Body of pancreas (tissue), 4 donors: ENCODE measurements around the gene EYS. TPM values are rescaled to one million over a fixed set of nuclear protein-coding genes. Genes with fewer than 3 reads are reported as not detected.

Experiments used
- ATAC-seq: fragments of 150-250 bp; one replicate; pipeline ENCODE4 v1.9.1; 2016
- DNase-seq, 4 donors: peaks; one replicate each; pipeline ENCODE4 v3.0.0-alpha.2; 2019
- H3K27ac ChIP-seq, 4 donors: fragments of 200-600 bp; sonication (generic); 1 replicate in 3 of 4; 2 replicates in 1 of 4; pipeline versions ENCODE4 v1.5.1 to v1.6.1; 2016 to 2019; ENCODE audit warnings: mild to moderate bottlenecking in 1 of 4, mixed read lengths in 1 of 4, moderate library complexity in 1 of 4
- H3K27me3 ChIP-seq, 2 donors: fragments of 200-600 bp; sonication (generic); one replicate each; pipeline ENCODE4 v1.6.0; 2016; ENCODE audit warnings: mild to moderate bottlenecking in 1 of 2
- H3K36me3 ChIP-seq, 2 donors: fragments of 200-600 bp; sonication (generic); replicated peaks in 1 of 2; 2 replicates each; pipeline ENCODE4 v1.5.1; 2016; ENCODE audit warnings: low read depth in 2 of 2; ENCODE audit not compliant: insufficient read depth in 1 of 2
- H3K4me1 ChIP-seq: fragments of 200-600 bp; sonication (generic); one replicate; pipeline ENCODE4 v1.6.0; 2016
- H3K4me3 ChIP-seq, 2 donors: fragments of 200-600 bp; sonication (generic); 1 replicate in 1 of 2; 2 replicates in 1 of 2; pipeline ENCODE4 v1.5.1; 2016 to 2019
- H3K9me3 ChIP-seq, 3 donors: fragments of 200-600 bp; sonication (generic); 1 replicate in 2 of 3; 2 replicates in 1 of 3; pipeline ENCODE4 v1.5.1; 2016
- POLR2A ChIP-seq, 3 donors: fragments of 450-650 bp; IDR thresholded peaks; one replicate each; pipeline ENCODE4 v1.6.1; 2016; ENCODE audit warnings: antibody characterized with exemption in 3 of 3, mild to moderate bottlenecking in 2 of 3
- WGBS, 2 donors: methylation state at CpG; one replicate each; pipeline ENCODE4 v1.1.5; 2017; 5-methylcytosine and 5-hydroxymethylcytosine counted together
- intact Hi-C: fragments of 100-400 bp; cut with DNase I; formaldehyde crosslinking; loops from one replicate; pipeline ENCODE4 v1.15.1; 2023
- total RNA-seq, 2 donors: library from RNA; depleted of rRNA; stranded (reverse); fragments of >200 nt; gene quantifications; one replicate each; pipeline ENCODE4 v1.1.0, GENCODE V29; 2016
- TF ChIP-seq, protein P1 (sequence below), 7 experiments: fragments of 450-650 bp in 4 of 7; fragments of 200-600 bp in 3 of 7; sonication (generic) in 3 of 7; IDR thresholded peaks; one replicate each; pipeline ENCODE4 v1.5.1; 2016 to 2019; ENCODE audit warnings: antibody characterized with exemption in 7 of 7

EYS gene
- total RNA-seq, 2 donors from 2014 or later: 0.26 TPM; not detected in 1

DNA sequence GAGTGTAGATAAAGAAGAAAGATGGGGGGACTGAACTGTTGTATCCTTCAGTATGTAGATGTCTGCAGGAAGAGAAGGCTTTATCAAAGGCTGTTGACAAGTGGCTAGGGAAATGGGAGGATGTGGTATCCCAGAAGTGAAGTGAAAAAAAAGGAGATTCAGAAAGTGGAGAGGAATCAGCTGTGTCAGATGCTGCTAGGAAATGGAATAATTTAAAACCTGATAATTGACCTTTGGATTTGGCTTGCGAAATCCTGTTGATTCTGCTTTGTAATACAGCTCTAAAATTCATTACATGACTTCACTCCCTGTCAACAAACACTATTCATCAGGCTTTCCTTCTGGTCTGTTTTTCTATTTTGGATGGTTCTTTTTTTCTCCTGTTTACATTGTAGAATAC is 2029.7 kb downstream of the EYS start:
- DNase-seq (peak in 1 of 4 donors; percentile 19), ATAC-seq (peak; percentile 78)
- WGBS, 2 donors: 15 to 28% methylated on average over 1 of the region's 1 CpG
- H3K36me3 ChIP-seq: no peaks in the 10 kb centered on the region
- H3K4me1 ChIP-seq: peaks cover 49% of the 10 kb centered on the region
- TF ChIP-seq POLR2A (IDR thresholded peaks at IDR 0.05): no peak
- TF ChIP-seq, protein P1, sequence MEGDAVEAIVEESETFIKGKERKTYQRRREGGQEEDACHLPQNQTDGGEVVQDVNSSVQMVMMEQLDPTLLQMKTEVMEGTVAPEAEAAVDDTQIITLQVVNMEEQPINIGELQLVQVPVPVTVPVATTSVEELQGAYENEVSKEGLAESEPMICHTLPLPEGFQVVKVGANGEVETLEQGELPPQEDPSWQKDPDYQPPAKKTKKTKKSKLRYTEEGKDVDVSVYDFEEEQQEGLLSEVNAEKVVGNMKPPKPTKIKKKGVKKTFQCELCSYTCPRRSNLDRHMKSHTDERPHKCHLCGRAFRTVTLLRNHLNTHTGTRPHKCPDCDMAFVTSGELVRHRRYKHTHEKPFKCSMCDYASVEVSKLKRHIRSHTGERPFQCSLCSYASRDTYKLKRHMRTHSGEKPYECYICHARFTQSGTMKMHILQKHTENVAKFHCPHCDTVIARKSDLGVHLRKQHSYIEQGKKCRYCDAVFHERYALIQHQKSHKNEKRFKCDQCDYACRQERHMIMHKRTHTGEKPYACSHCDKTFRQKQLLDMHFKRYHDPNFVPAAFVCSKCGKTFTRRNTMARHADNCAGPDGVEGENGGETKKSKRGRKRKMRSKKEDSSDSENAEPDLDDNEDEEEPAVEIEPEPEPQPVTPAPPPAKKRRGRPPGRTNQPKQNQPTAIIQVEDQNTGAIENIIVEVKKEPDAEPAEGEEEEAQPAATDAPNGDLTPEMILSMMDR (IDR thresholded peaks at IDR 0.05): no peak
- peak overlapping the region in 1 of 4 donors; percentile 63 for H3K27ac ChIP-seq
- intact Hi-C loops: no loop called here
- H3K27me3 ChIP-seq: no peaks in the 10 kb centered on the region
- H3K4me3 ChIP-seq: no peak overlapping the region
- no peaks in the 10 kb centered on the region for H3K9me3 ChIP-seq

DNA sequence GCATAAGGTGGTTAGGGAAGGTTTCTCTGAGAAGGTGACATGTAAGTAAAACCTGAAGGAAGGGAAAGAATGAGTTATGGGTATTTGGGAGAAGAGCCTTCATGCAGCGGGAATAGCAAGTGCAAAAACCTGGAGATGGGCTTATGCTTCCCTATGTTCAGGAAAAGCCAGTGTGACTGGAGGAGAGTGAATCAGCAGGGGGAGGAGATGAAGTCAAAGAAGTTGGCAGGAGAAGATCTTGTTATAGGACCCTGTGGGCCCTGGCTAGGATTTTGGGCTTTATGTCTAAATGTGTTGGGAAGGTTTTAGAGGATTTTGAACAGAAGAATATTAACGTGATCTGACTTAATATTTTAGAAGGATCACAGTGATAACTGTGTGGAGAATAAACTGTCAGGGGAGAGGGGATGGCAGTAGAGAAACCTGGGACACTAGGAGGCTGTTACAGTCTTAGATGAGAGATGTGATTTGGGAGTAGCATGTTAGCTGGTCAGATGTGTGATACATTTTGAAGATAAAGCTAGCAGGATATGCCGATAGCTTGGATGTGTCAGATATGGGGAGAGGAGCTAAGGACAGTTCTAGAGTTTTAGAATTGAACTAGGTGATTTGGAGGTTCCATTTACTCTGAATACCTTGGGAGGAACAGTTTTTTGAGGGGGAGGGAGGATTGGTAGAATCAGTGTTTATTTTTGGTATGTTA is 2030.5 kb downstream of the EYS start:
- 83 to 84% methylated on average over 3 of the region's 3 CpGs for WGBS, 2 donors
- H3K4me1 ChIP-seq: peaks cover 46% of the 10 kb centered on the region
- no peak for ATAC-seq

DNA sequence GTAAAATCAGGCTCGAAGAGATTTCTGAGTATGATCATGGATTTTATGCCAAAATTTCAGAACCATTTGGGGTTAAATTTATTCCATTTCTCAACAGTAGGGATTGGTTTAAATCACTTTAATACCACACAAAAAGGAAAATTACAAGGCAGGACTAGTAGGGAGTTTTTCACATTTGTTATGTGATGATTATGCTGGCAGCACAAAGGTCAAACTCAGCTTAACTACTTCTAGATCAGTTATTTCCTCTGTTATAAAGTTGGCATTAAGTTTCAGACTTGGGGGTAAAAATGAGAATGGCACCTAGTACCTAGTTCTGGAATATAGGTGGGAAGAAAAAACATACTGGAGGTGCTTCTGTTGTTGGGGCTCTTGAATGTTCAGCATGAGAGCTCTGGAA is 2031.9 kb downstream of the EYS start:
- DNase-seq: no peak
- H3K36me3 ChIP-seq: no peaks in the 10 kb centered on the region
- ATAC-seq: no peak
- TF ChIP-seq POLR2A (IDR thresholded peaks at IDR 0.05): no peak
- TF ChIP-seq, protein P1 (IDR thresholded peaks at IDR 0.05): no peak
- no peak overlapping the region for H3K4me3 ChIP-seq
- no peaks in the 10 kb centered on the region for H3K9me3 ChIP-seq
- intact Hi-C loops: no loop called here
- WGBS, 2 donors: 72 to 78% methylated on average over 1 of the region's 1 CpG
- peaks cover 51% of the 10 kb centered on the region for H3K4me1 ChIP-seq
- H3K27ac ChIP-seq: no peak overlapping the region
- no peaks in the 10 kb centered on the region for H3K27me3 ChIP-seq

More for the DNA sequence above, 2030.5 kb downstream of the EYS start:
- H3K36me3 ChIP-seq: no peaks in the 10 kb centered on the region
- H3K9me3 ChIP-seq: no peaks in the 10 kb centered on the region
- intact Hi-C loops: no loop called here
- H3K4me3 ChIP-seq: no peak overlapping the region
- no peak for TF ChIP-seq POLR2A (IDR thresholded peaks at IDR 0.05)
- TF ChIP-seq, protein P1 (IDR thresholded peaks at IDR 0.05): no peak
- no peak for DNase-seq
- H3K27ac ChIP-seq: peak overlapping the region in 1 of 4 donors; percentile 63
- H3K27me3 ChIP-seq: no peaks in the 10 kb centered on the region

DNA sequence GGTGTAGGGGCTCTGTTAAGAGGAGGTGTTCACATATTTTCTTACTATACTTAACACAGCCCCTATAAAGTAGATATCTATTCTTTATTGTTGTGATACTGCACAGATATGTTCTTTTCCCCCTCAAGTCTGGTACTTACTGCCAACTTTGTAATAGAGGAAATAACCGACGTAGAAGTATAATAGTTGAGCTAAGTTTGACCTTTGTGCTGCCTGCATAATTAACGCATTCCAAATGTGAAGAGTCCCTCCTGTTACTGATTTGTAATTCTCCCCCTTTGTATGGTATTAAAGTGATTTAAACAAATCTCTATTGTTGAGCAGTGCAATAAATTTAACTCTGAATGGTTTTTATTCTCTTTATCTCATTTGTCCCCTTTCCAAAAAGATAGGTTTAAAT is 2032.4 kb downstream of the EYS start:
- TF ChIP-seq, protein P1 (IDR thresholded peaks at IDR 0.05): no peak
- no peak for TF ChIP-seq POLR2A (IDR thresholded peaks at IDR 0.05)
- H3K27me3 ChIP-seq: no peaks in the 10 kb centered on the region
- H3K27ac ChIP-seq: no peak overlapping the region
- intact Hi-C loops: no loop called here
- H3K36me3 ChIP-seq: no peaks in the 10 kb centered on the region
- WGBS, 2 donors: 35 to 45% methylated on average over 3 of the region's 3 CpGs
- peaks cover 51% of the 10 kb centered on the region for H3K4me1 ChIP-seq
- ATAC-seq: no peak
- H3K4me3 ChIP-seq: no peak overlapping the region
- no peaks in the 10 kb centered on the region for H3K9me3 ChIP-seq
- no peak for DNase-seq

DNA sequence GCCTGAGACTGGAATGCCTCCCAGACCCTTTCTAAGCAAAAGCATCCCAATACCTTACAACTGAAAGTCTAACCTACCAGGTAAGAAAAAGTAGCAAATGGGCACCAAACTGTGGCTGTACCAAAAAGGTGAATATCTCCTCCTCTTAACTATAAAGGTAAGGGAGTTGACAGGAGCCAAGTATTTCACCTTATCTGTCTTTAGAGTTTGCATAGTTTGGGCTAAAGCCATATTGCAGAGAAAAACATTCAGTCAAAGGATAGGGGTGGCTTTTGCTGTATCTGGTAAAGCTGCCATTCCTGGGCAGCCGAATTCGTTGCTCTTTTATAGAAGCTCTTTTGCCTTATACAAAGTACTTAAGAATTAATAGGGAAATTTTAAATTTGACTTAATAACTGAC is 2033.3 kb downstream of the EYS start:
- 32 to 35% methylated on average over 2 of the region's 2 CpGs for WGBS, 2 donors
- intact Hi-C loops: no loop called here
- no peak for TF ChIP-seq POLR2A (IDR thresholded peaks at IDR 0.05)
- TF ChIP-seq, protein P1 (IDR thresholded peaks at IDR 0.05): no peak
- Histone ChIP-seq H3K9me3 (no peaks in the 10 kb centered on the region), H3K4me1 (peaks cover 51% of the 10 kb centered on the region), H3K27ac (no peak overlapping the region), H3K27me3 (no peaks in the 10 kb centered on the region), H3K4me3 (no peak overlapping the region), H3K36me3 (no peaks in the 10 kb centered on the region)
- ATAC-seq (no peak), DNase-seq (no peak)
